H9 (cell line): ENCODE results near the gene TBC1D4. TPM values are rescaled to one million over a fixed set of nuclear protein-coding genes. Genes with fewer than 3 reads are reported as not detected.

Source experiments
- DNase-seq: peaks from one replicate; pipeline ENCODE4 v3.0.0-alpha.2; 2017
- H2AFZ ChIP-seq: one replicate; pipeline ENCODE4 v1.6.1; 2013; ENCODE audit warnings: mild to moderate bottlenecking, low read length, control low read depth, moderate library complexity
- H2AK5ac ChIP-seq: 2 replicates; pipeline ENCODE4 v1.6.1; 2013; ENCODE audit warnings: low read length, control low read depth, mixed read lengths; ENCODE audit not compliant: insufficient read length
- H2BK120ac ChIP-seq: one replicate; pipeline ENCODE4 v1.6.1; 2013; ENCODE audit warnings: low read depth, mild to moderate bottlenecking, low read length, control low read depth, inconsistent platforms; ENCODE audit not compliant: poor library complexity, severe bottlenecking
- H2BK12ac ChIP-seq: 2 replicates; pipeline ENCODE4 v1.6.1; 2013; ENCODE audit warnings: low read length, control low read depth, mixed read lengths, low read depth; ENCODE audit not compliant: insufficient read length
- H2BK15ac ChIP-seq: 2 replicates; pipeline ENCODE4 v1.6.1; 2013; ENCODE audit warnings: low read depth, low read length, control low read depth
- H2BK20ac ChIP-seq: one replicate; pipeline ENCODE4 v1.6.1; 2013; ENCODE audit warnings: low read depth, mild to moderate bottlenecking, low read length, control low read depth, inconsistent platforms; ENCODE audit not compliant: poor library complexity, severe bottlenecking
- H2BK5ac ChIP-seq: 2 replicates; pipeline ENCODE4 v1.6.1; 2013; ENCODE audit warnings: low read length, control low read depth, mixed read lengths; ENCODE audit not compliant: insufficient read length
- H3K14ac ChIP-seq: 2 replicates; pipeline ENCODE4 v1.6.1; 2013; ENCODE audit warnings: low read length, control low read depth; ENCODE audit not compliant: insufficient read depth
- H3K18ac ChIP-seq: 2 replicates; pipeline ENCODE4 v1.6.1; 2013; ENCODE audit warnings: low read depth, mild to moderate bottlenecking, mixed read lengths, low read length, control low read depth; ENCODE audit not compliant: insufficient read length
- H3K23ac ChIP-seq: 2 replicates; pipeline ENCODE4 v1.6.1; 2013; ENCODE audit warnings: low read length, control low read depth, mixed read lengths, low read depth; ENCODE audit not compliant: insufficient read length
- H3K23me2 ChIP-seq: 2 replicates; pipeline ENCODE4 v1.6.1; 2013; ENCODE audit warnings: low read depth, mild to moderate bottlenecking, mixed read lengths, low read length, control low read depth; ENCODE audit not compliant: insufficient read length, poor library complexity, severe bottlenecking
- H3K27ac ChIP-seq: 2 replicates; pipeline ENCODE4 v1.5.1; 2013; ENCODE audit warnings: low read length, control low read depth, mixed read lengths, low read depth; ENCODE audit not compliant: insufficient read length
- H3K27me3 ChIP-seq: 2 replicates; pipeline ENCODE4 v1.6.1; 2013; ENCODE audit warnings: low read length, control low read depth, inconsistent platforms; ENCODE audit not compliant: insufficient read depth
- H3K4ac ChIP-seq: 2 replicates; pipeline ENCODE4 v1.6.1; 2013; ENCODE audit warnings: low read depth, mild to moderate bottlenecking, control low read depth, inconsistent platforms, low read length, moderate library complexity
- H3K4me1 ChIP-seq: 2 replicates; pipeline ENCODE4 v1.6.1; 2013; ENCODE audit warnings: low read length, control low read depth, inconsistent platforms; ENCODE audit not compliant: insufficient read depth
- H3K4me2 ChIP-seq: 2 replicates; pipeline ENCODE4 v1.6.1; 2013; ENCODE audit warnings: low read length, control low read depth, mixed read lengths; ENCODE audit not compliant: insufficient read length, insufficient read depth
- H3K56ac ChIP-seq: 2 replicates; pipeline ENCODE4 v1.6.1; 2013; ENCODE audit warnings: low read depth, mild to moderate bottlenecking, mixed read lengths, low read length, control low read depth; ENCODE audit not compliant: insufficient read length
- H3K79me1 ChIP-seq: 2 replicates; pipeline ENCODE4 v1.6.1; 2013; ENCODE audit warnings: low read depth, mild to moderate bottlenecking, moderate library complexity, low read length, control low read depth, inconsistent platforms; ENCODE audit not compliant: insufficient read depth, poor library complexity, severe bottlenecking
- H3K79me2 ChIP-seq: 2 replicates; pipeline ENCODE4 v1.6.1; 2013; ENCODE audit warnings: low read length, control low read depth, inconsistent platforms; ENCODE audit not compliant: insufficient read depth
- H3K9ac ChIP-seq: 2 replicates; pipeline ENCODE4 v1.6.1; 2013; ENCODE audit warnings: low read length, control low read depth, mixed read lengths; ENCODE audit not compliant: insufficient read length; ENCODE audit errors: extremely low read depth
- H3K9me3 ChIP-seq: one replicate; pipeline ENCODE4 v1.6.1; 2013; ENCODE audit warnings: low read depth, low read length, inconsistent platforms; ENCODE audit not compliant: control insufficient read depth
- H3T11ph ChIP-seq: one replicate; pipeline ENCODE4 v1.6.1; 2013; ENCODE audit warnings: mild to moderate bottlenecking, low read length, control low read depth, inconsistent platforms
- H4K20me1 ChIP-seq: one replicate; pipeline ENCODE4 v1.6.1; 2013; ENCODE audit not compliant: control insufficient read depth, insufficient read length, insufficient read depth
- H4K5ac ChIP-seq: 2 replicates; pipeline ENCODE4 v1.6.1; 2013; ENCODE audit warnings: low read depth, mild to moderate bottlenecking, mixed read lengths, low read length, control low read depth; ENCODE audit not compliant: insufficient read length
- H4K8ac ChIP-seq: replicated peaks from 2 replicates; pipeline ENCODE4 v1.6.1; 2013; ENCODE audit warnings: low read length, control low read depth, mixed read lengths, low read depth; ENCODE audit not compliant: insufficient read length
- H4K91ac ChIP-seq: 2 replicates; pipeline ENCODE4 v1.6.1; 2013; ENCODE audit warnings: low read depth, mild to moderate bottlenecking, moderate library complexity, mixed read lengths, low read length, control low read depth; ENCODE audit not compliant: insufficient read length
- H3K27ac Mint-ChIP-seq, 3 experiments: 2 replicates in 2 of 3; 3 replicates in 1 of 3; pipeline ENCODE4 v1.8.0; 2020 to 2021; ENCODE audit warnings: mixed read lengths in 3 of 3, mild to moderate bottlenecking in 1 of 3, moderate library complexity in 1 of 3
- H3K27me3 Mint-ChIP-seq: 2 replicates; pipeline ENCODE4 v1.8.0; 2021; ENCODE audit warnings: low read depth, mild to moderate bottlenecking, moderate library complexity, mixed read lengths
- H3K36me3 Mint-ChIP-seq, 3 experiments: 2 replicates in 2 of 3; 3 replicates in 1 of 3; pipeline ENCODE4 v1.8.0; 2020 to 2021; ENCODE audit warnings: low read depth in 3 of 3, mixed read lengths in 3 of 3; ENCODE audit not compliant: insufficient read depth in 1 of 3
- H3K4me1 Mint-ChIP-seq, 2 experiments: 2 replicates each; pipeline ENCODE4 v1.8.0; 2020; ENCODE audit warnings: mixed read lengths in 2 of 2
- H3K4me3 Mint-ChIP-seq, 2 experiments: 2 replicates in 1 of 2; 3 replicates in 1 of 2; pipeline ENCODE4 v1.8.0; 2020 to 2021; ENCODE audit warnings: mild to moderate bottlenecking in 2 of 2, mixed read lengths in 2 of 2, moderate library complexity in 1 of 2
- H3K9me3 Mint-ChIP-seq, 2 experiments: 2 replicates in 1 of 2; 3 replicates in 1 of 2; pipeline ENCODE4 v1.8.0; 2020; ENCODE audit warnings: mild to moderate bottlenecking in 2 of 2, mixed read lengths in 2 of 2, moderate library complexity in 1 of 2
- total RNA-seq: library from RNA; stranded (reverse); gene quantifications from 2 replicates; pipeline ENCODE4 v1.2.1, GENCODE V29; 2021
- TF ChIP-seq, protein P1 (sequence below): fragments of 200-600 bp; sonication (generic); conservative IDR thresholded peaks from 3 replicates; pipeline ENCODE4 v1.8.0; 2021; ENCODE audit warnings: antibody characterized with exemption, mild to moderate bottlenecking

TBC1D4 gene
- total RNA-seq, 1 experiment from 2014 or later, result 10.5 TPM

GRCh38 chr13:75294110-75294509 lies 187.9 kb downstream of the TBC1D4 start:
- no peaks in the 10 kb centered on the region for H3K27me3 Mint-ChIP-seq
- TF ChIP-seq, protein P1, sequence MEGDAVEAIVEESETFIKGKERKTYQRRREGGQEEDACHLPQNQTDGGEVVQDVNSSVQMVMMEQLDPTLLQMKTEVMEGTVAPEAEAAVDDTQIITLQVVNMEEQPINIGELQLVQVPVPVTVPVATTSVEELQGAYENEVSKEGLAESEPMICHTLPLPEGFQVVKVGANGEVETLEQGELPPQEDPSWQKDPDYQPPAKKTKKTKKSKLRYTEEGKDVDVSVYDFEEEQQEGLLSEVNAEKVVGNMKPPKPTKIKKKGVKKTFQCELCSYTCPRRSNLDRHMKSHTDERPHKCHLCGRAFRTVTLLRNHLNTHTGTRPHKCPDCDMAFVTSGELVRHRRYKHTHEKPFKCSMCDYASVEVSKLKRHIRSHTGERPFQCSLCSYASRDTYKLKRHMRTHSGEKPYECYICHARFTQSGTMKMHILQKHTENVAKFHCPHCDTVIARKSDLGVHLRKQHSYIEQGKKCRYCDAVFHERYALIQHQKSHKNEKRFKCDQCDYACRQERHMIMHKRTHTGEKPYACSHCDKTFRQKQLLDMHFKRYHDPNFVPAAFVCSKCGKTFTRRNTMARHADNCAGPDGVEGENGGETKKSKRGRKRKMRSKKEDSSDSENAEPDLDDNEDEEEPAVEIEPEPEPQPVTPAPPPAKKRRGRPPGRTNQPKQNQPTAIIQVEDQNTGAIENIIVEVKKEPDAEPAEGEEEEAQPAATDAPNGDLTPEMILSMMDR, result no peak
- H3K23me2 ChIP-seq, result no peaks in the 10 kb centered on the region

More at GRCh38 chr13:75294110-75294509, 187.9 kb downstream of the TBC1D4 start:
- Histone ChIP-seq H3K9me3 (no peaks in the 10 kb centered on the region), H2BK12ac (no peak overlapping the region), H3K27ac (no peak overlapping the region), H3K4ac (no peak overlapping the region), H2AFZ (no peak overlapping the region), H2BK120ac (no peak overlapping the region), H3K79me2 (no peaks in the 10 kb centered on the region), H2BK5ac (no peak overlapping the region), H2AK5ac (no peak overlapping the region), H4K91ac (no peak overlapping the region), H3K9ac (no peak overlapping the region), H3T11ph (no peak overlapping the region), H3K4me1 (no peaks in the 10 kb centered on the region; the same call in 1 of the 2 replicates), H3K79me1 (no peaks in the 10 kb centered on the region), H4K8ac (no peak overlapping the region), H3K27me3 (no peaks in the 10 kb centered on the region; the same call in 1 of the 2 replicates), H3K56ac (no peak overlapping the region), H2BK15ac (no peak overlapping the region), H3K23ac (no peak overlapping the region), H2BK20ac (no peak overlapping the region), H3K4me2 (no peak overlapping the region), H4K5ac (no peak overlapping the region), H3K18ac (no peak overlapping the region), H3K14ac (no peak overlapping the region), H4K20me1 (no peaks in the 10 kb centered on the region)
- Mint-ChIP-seq H3K9me3 (no peaks in the 10 kb centered on the region), H3K36me3 (peaks cover 0 to 2% (median 0%) of the 10 kb centered on the region in 3 experiments; a peak in 1 of 7 replicates), H3K4me3 (no peak overlapping the region), H3K4me1 (peaks cover 12 to 15% of the 10 kb centered on the region in 2 experiments), H3K27ac (no peak overlapping the region)
- no peak for DNase-seq
